HEK293T (cell line): Measurements from ENCODE around the gene MPO.

Experiments used
- ARNT ChIP-seq: fragments of 450-650 bp; IDR thresholded peaks from 2 replicates; pipeline ENCODE4 v1.6.1; 2017; ENCODE audit warnings: mild to moderate bottlenecking
- BHLHE40 ChIP-seq: fragments of 450-650 bp; IDR thresholded peaks from 2 replicates; pipeline ENCODE4 v1.6.1; 2016; ENCODE audit warnings: mild to moderate bottlenecking, moderate library complexity, borderline replicate concordance
- ELF4 ChIP-seq: fragments of 450-650 bp; IDR thresholded peaks from 2 replicates; pipeline ENCODE4 v1.6.1; 2017; ENCODE audit warnings: antibody characterized with exemption
- FOXA1 ChIP-seq: fragments of 450-650 bp; IDR thresholded peaks from 2 replicates; pipeline ENCODE4 v1.6.1; 2016; ENCODE audit warnings: mild to moderate bottlenecking
- FOXK2 ChIP-seq: fragments of 450-650 bp; IDR thresholded peaks from 2 replicates; pipeline ENCODE4 v1.6.1; 2016; ENCODE audit warnings: mild to moderate bottlenecking
- FOXM1 ChIP-seq: fragments of 450-650 bp; IDR thresholded peaks from 2 replicates; pipeline ENCODE4 v1.6.1; 2017; ENCODE audit warnings: mild to moderate bottlenecking, borderline replicate concordance
- L3MBTL2 ChIP-seq: fragments of 450-650 bp; conservative IDR thresholded peaks from 2 replicates; pipeline ENCODE4 v1.6.1; 2016; ENCODE audit warnings: mild to moderate bottlenecking
- NFRKB ChIP-seq: fragments of 450-650 bp; IDR thresholded peaks from 2 replicates; pipeline ENCODE4 v1.6.1; 2016; ENCODE audit warnings: mild to moderate bottlenecking, moderate library complexity
- PKNOX1 ChIP-seq: fragments of 450-650 bp; IDR thresholded peaks from 2 replicates; pipeline ENCODE4 v1.6.1; 2016
- SP1 ChIP-seq: fragments of 450-650 bp; IDR thresholded peaks from 2 replicates; pipeline ENCODE4 v1.6.1; 2017
- SUZ12 ChIP-seq: fragments of 450-650 bp; IDR thresholded peaks from 2 replicates; pipeline ENCODE4 v1.6.1; 2016; ENCODE audit warnings: mild to moderate bottlenecking
- TARDBP ChIP-seq: fragments of 450-650 bp; IDR thresholded peaks from 2 replicates; pipeline ENCODE4 v1.6.1; 2016
- ZNF384 ChIP-seq: fragments of 450-650 bp; IDR thresholded peaks from 2 replicates; pipeline ENCODE4 v1.6.1; 2016

DNA sequence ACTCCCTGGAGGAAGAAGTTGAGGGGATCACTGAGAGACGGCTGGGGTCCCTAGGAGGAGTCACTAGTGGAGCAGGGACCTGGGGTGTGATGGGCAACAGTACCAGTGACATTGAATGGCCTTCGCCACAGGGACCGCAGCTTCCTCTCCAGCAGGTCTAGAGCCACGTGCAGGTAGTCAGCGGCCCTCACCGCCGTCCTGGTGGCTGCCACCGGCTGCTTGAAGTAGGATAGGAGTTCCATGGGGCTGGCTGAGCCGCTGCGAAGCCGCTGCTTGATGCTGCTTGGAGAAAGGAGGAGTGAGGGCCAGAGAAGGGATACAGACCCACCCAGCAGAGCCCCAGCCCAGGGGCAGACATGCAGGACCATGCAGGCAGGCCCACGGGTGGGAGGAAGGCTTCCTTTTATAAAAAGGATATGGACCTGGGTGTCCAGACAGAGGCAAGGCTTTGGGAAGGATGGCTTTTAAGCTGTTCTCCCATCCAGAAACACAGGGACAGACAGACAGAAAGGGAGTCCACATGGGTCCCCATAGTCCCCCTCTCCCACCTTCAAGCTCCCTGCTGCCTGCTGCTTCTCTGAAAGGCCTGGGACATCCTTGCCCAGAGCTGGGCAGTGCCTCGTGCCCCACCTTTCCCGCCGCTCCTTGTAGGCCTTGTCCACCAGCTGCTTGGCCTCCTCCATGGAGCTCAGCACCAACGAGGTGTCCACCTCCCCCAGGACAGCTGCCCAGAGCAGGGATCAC is 827 bp downstream of the MPO start:
- TF ChIP-seq ELF4 (no peak), ZNF384 (no peak), BHLHE40 (no peak), FOXA1 (no peak), FOXM1 (no peak), SP1 (no peak), NFRKB (no peak), SUZ12 (no peak), L3MBTL2 (no peak), TARDBP (no peak), FOXK2 (no peak), ARNT (no peak), PKNOX1 (no peak)
